ENCODE measurements around the gene GRK1.
"Not testable (repeated sequence)": the region's sequence is repeated elsewhere in the genome, so short reads cannot be mapped to it uniquely, and the experiment has no call there.

DNA sequence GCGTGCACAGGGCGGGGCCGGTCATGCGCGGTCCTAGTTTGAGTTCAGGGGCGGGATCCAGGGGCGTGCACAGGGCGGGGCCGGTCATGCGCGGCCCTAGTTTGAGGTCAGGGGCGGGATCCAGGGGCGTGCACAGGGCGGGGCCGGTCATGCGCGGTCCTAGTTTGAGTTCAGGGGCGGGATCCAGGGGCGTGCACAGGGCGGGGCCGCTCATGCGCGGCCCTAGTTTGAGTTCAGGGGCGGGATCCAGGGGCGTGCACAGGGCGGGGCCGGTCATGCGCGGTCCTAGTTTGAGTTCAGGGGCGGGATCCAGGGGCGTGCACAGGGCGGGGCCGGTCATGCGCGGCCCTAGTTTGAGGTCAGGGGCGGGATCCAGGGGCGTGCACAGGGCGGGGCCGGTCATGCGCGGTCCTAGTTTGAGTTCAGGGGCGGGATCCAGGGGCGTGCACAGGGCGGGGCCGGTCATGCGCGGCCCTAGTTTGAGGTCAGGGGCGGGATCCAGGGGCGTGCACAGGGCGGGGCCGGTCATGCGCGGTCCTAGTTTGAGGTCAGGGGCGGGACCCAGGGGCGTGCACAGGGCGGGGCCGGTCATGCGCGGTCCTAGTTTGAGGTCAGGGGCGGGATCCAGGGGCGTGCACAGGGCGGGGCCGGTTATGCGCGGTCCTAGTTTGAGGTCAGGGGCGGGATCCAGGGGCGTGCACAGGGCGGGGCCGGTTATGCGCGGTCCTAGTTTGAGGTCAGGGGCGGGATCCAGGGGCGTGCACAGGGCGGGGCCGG lies 58.5 kb downstream of the GRK1 start:
- not testable (repeated sequence) for TF ChIP-seq EZH2 (IDR thresholded peaks at IDR 0.05); POLR2AphosphoS5 (IDR thresholded peaks at IDR 0.05; ENCODE audit: borderline replicate concordance, low read depth, low read length)

Measured in SK-N-MC (cell line).